NCI-H1417 (cell line): Measurements from ENCODE around the gene FRS2.

Source experiments
- DNase-seq, 3 experiments: peaks; one replicate each; lab custom pipeline; 2025; lab: John Stamatoyannopoulos, UW

FRS2 gene

DNA sequence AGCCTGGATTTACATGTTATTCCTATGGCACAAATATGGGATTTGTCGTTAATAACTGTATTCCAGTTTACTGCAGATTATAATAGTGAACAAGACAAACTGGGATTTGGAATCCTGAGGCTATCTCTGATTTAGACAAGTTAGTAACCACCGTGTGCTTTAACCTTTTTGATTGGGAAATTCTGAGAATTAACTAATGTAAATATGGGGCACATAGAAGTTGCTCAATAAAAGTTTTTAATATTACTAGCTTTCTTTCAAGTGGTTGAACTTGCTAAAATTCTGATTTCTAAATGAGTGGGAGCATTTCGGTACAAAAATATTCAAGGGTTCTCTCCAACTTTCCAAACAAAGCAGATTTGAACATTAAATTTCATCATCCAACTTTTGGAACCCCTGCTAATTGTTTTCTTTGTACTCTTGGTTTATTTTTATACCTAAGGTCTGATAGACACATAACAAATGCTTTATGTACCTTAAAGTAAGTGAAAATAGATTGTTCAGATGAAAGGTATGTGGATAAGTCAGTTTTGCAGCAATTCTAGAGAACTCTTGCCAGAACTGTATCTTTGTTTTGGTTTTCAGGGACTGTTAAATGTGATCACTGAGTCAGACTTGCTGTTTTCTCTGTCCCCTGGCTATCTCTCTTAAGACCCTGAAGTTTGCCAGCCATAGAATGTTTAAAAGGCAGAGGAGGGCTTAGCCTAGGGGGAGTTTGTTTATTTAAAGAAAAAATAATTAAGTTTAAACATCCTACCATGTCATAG lies 57.5 kb downstream of the FRS2 start:
- no peak for DNase-seq

DNA sequence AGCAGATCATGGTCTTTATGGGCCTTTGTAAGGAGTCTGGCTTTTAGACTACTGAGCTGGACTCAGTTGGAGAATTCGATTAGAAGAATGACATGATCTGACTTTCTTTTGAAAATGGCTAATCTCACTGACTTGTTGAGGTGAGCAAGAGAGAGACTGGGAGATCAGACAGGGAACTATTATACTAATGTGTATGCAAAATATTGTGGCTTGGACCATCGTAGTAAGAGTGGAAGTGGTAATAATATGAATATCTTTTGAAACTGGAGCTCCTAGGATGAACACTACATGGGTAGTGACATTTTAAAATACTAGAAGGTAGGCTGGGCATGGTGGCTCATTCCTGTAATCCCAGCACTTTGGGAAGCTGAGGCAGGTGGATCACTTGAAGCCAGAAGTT lies 58.8 kb downstream of the FRS2 start:
- DNase-seq = no peak

DNA sequence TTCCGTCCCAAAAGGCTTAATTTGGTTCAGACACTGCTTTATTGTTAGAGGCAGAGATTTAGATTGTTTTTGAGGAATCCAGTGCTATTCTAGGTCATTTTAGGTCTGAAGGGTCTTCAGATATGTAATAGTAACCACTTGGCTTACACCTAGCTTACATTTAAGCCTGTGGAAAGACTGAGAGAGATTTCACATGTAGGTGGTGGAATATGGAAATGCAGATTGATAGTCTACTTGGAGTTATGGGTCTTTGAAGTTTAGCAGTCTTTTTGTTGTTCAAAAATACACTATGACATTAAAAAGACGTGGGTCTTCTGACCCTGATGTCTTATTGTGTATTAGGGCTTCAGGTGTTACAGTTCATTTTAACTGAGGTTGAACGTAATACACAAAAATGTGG lies 63.7 kb downstream of the FRS2 start:
- DNase-seq = no peak

GRCh38 chr12:69534389-69534822 lies 64.2 kb downstream of the FRS2 start:
- DNase-seq = peak; percentile 5 to 67 (median 29)

- no peak for DNase-seq
Observed at GRCh38 chr12:69540987-69541386, 70.8 kb downstream of the FRS2 start.

DNA sequence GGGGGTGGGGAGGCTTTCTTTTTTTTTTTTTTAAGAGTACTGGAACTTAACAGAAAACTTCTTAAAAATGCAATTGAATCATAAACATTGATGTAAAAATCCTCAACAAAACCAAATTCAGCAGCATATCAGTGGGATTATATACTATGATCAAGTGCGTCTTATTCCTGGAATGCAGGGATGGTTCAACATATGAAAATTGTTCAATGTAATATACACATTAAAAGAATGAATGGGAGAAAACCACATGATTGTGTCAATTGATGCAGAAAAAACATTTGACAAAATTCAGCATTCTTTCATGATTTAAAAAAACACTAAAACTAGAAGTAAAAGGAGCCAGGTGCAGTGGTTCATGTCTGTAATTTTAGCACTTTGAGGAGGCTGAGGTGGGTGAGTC lies 73.9 kb downstream of the FRS2 start:
- no peak for DNase-seq

DNA sequence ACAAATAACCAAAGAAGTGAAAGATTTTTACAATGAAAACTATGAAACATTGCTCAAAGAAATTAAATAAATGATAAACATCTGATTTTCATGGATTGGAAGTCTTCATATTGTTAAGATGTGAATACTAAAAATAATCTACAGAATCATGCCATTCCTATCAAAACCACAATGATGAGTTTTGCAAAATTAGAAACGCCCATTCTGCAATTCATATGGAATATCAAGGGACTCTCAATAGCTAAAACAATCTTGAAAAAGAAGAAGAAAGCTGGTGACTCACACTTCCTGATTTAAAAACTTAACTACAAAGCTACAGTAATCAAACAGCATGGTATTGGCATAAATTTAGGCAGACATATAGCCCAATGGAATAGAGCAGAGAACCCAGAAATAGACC lies 74.9 kb downstream of the FRS2 start:
- no peak for DNase-seq

- no peak for DNase-seq
Observed at GRCh38 chr12:69546693-69547438, 76.7 kb downstream of the FRS2 start.

- DNase-seq = peak in 1 of 3 experiments; percentile 15
Observed at GRCh38 chr12:69548687-69549086, 78.5 kb downstream of the FRS2 start.

DNA sequence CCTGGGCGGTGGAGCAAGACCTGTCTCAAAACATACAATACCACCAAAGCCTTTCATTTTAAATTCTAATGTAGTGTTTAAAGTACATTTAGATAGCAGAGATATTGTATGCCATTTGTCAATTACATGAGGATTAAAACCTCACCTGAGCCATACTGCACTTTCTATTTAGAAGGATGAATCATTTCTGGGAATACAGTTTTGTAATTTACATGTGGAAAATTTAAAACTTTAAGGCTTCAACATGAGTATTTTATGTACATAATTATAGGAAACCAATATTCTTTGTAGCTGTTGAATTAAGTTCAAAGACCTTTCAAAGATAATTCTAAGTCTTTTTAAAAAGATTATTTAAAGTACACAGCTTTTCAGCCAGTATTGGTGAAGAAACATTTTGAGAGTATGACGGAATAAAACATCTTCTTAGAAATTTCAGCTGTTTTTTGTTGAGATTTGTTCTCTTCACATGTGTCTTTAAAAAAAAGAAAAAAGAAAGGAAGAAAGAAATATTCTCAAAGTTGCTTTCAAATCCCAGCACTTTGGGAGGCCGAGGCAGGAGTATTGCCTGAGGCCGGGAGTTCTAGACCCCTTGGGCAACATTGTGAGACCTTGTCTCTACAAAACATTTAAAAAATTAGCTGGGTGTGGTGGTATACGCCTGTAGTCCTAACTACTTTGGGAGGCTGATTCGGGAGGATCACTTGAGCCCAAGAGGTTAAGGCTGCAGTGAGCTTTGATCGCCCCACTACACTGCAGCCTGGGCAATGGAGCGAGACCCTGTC lies 80.6 kb downstream of the FRS2 start:
- no peak for DNase-seq

DNA sequence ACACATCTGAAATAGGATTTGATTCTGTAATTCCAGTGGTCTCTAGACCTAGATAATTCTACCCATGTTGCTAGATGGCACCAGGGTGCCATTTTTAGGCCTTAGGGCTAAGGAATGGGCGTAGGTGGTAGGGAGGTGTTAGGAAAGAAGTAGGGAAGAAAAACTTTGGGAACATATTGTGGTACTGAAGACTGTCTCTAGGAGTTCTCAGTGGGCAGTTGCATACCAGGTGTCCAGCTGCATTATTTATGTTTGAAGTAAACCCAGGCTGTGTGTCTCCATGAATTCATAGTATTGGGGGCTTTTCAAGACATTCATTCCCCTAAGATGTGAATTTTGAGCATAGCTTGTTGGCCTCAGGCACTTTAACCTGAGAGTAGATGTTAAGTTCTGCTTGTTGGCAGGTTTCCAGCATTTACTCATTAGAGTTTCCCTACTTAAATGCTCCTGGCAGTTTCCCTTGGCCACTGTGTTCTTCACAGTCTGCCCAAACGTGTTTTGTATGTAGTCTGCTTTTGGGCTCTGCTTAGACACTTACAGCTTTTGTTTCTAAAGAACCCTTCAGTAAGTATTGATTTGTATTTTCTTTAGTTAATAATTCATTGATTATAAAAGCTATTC lies 83.5 kb downstream of the FRS2 start:
- DNase-seq = peak; percentile 18 to 78 (median 59)

GRCh38 chr12:69555461-69555860 lies 85.3 kb downstream of the FRS2 start:
- DNase-seq = no peak

- DNase-seq = no peak
Observed at GRCh38 chr12:69556383-69556782, 86.2 kb downstream of the FRS2 start.

- no peak for DNase-seq
Observed at GRCh38 chr12:69563166-69563762, 93.1 kb downstream of the FRS2 start.

DNA sequence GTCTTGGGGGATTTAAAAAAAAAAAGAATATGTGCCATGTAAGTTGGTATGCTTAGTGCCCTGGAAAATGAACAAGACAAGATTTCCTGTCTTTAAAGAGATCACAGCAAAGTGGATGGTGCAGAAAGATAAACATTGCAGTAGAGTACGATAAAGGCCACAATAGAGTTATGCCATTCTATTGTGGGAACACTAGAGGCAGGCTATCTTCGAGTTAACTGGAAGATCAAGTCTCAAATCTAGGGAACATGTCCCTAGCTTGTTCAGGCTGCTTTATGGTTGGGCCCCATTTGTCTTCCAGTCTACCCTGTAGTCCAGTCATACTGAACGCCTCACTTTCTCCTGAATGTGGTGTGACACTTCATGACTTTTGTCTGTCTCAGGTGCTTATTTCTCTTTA lies 96.4 kb downstream of the FRS2 start:
- DNase-seq = no peak

GRCh38 chr12:69569236-69569635 lies 99.0 kb downstream of the FRS2 start:
- DNase-seq = no peak

- DNase-seq = no peak
Observed at GRCh38 chr12:69570000-69570516, 99.9 kb downstream of the FRS2 start.

DNA sequence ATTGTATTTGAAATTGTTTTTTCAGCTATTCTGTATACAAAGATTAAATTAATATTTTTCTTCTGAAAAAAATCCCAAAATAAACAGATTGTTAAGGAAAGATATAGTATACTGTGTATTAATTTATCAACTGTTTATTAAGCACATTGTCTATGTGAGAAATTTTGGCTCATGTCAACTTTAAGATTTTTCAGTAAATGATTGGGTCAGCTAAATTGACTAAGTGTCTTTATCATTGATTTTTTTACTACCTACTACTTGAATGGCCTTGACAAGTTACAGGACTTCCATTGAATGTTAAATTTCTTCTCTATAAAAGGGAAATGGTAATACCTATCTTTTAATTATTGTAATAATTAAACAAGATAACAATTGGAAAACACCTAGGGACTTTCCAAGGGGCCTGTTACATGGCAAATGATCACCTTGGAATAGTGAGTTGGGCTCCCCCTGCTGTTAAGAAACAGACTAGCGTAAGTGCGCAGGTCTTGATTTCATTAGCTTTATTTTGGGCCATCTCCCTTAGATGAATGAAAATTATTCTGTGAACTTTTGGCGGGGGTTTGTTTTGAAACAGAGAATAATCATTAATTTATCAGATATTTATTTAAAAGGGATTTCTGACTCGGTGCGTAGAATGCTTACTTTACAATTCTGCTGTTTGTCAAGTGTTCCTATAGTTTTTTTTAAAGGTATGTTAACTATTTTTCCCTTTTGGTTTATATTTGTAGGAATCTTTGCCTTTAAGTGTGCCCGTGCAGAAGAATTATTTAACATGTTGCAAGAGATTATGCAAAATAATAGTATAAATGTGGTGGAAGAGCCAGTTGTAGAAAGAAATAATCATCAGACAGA lies 100.6 kb downstream of the FRS2 start:
- DNase-seq = peak; percentile 60 to 85 (median 73)

- DNase-seq = no peak
Observed at GRCh38 chr12:69575346-69575745, 105.2 kb downstream of the FRS2 start.

- DNase-seq = no peak
Observed at GRCh38 chr12:69578283-69578682, 108.1 kb downstream of the FRS2 start.

DNA sequence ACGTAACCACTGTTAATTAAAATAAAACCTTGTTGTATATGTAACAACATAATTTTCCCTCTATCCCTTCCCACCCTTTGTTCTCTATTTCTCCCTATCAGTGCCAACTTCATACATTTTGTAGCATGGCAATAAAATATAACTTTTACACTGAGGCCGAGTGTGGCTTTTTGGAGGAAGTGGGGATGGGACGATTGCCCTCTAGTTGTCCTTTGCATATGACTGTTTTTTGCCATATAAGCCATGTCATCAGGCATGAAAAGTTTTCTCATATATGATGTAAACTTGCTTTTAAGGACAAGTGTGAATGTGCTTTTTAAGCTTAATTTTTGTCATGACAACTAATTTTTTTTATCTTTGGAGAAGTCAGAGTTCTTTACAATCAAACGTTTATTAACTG lies 108.8 kb downstream of the FRS2 start:
- DNase-seq = no peak
